Neural cell (in vitro differentiated cells): Measurements from ENCODE around the gene FAM168B. TPM values are rescaled to one million over a fixed set of nuclear protein-coding genes. Genes with fewer than 3 reads are reported as not detected.

Source experiments
- H2AFZ ChIP-seq: fragments of 200-600, 300-800 bp; sonication (generic), shearing (Covaris generic); 2 replicates; pipeline ENCODE4 v1.6.0; 2014; ENCODE audit warnings: low read depth, mild to moderate bottlenecking, antibody characterized with exemption, low read length, moderate library complexity
- H3F3A ChIP-seq: fragments of 200-600 bp; shearing (Covaris generic); 2 replicates; pipeline ENCODE4 v1.6.1; 2016; ENCODE audit warnings: mild to moderate bottlenecking, moderate library complexity, mixed read lengths, antibody characterized with exemption, low read length; ENCODE audit not compliant: insufficient read depth, poor library complexity, severe bottlenecking
- H3K27ac ChIP-seq: fragments of 200-600, 300-800 bp; sonication (generic), shearing (Covaris generic); 2 replicates; pipeline ENCODE4 v1.5.1; 2014; ENCODE audit warnings: mild to moderate bottlenecking, low read length, moderate library complexity
- H3K27me3 ChIP-seq: fragments of 300-800, 200-600 bp; sonication (generic), shearing (Covaris generic); 2 replicates; pipeline ENCODE4 v1.6.0; 2014; ENCODE audit warnings: mild to moderate bottlenecking, low read depth, low read length, moderate library complexity; ENCODE audit not compliant: insufficient read depth
- H3K36me3 ChIP-seq: fragments of 300-800, 200-600 bp; sonication (generic), shearing (Covaris generic); 2 replicates; pipeline ENCODE4 v1.5.1; 2014; ENCODE audit warnings: mild to moderate bottlenecking, antibody characterized with exemption, low read length, moderate library complexity; ENCODE audit not compliant: insufficient read depth
- H3K4me2 ChIP-seq: fragments of 300-800, 200-600 bp; sonication (generic), shearing (Covaris generic); 2 replicates; pipeline ENCODE4 v1.6.0; 2014; ENCODE audit warnings: mild to moderate bottlenecking, low read length
- H3K4me3 ChIP-seq: fragments of 300-800, 200-600 bp; sonication (generic), shearing (Covaris generic); 2 replicates; pipeline ENCODE4 v1.5.1; 2014; ENCODE audit warnings: mild to moderate bottlenecking, low read length, moderate library complexity
- H3K79me2 ChIP-seq: fragments of 200-600 bp; shearing (Covaris generic); replicated peaks from 2 replicates; pipeline ENCODE4 v1.6.0; 2014; ENCODE audit warnings: mild to moderate bottlenecking, low read length, moderate library complexity; ENCODE audit not compliant: insufficient read depth
- H3K9ac ChIP-seq: fragments of 300-800, 200-600 bp; sonication (generic), shearing (Covaris generic); 2 replicates; pipeline ENCODE4 v1.6.1; 2016; ENCODE audit warnings: mild to moderate bottlenecking, low read length, mixed read lengths
- H3K9me2 ChIP-seq: fragments of 200-600 bp; shearing (Covaris generic); 2 replicates; pipeline ENCODE4 v1.6.1; 2016; ENCODE audit warnings: mild to moderate bottlenecking, low read length, mixed read lengths; ENCODE audit not compliant: insufficient read depth
- H3K9me3 ChIP-seq: fragments of 200-600, 300-800 bp; sonication (generic), shearing (Covaris generic); 2 replicates; pipeline ENCODE4 v1.6.1; 2016; ENCODE audit warnings: mild to moderate bottlenecking, mixed run types, low read length, moderate library complexity, mixed read lengths
- H4K20me1 ChIP-seq: fragments of 200-600 bp; shearing (Covaris generic); 2 replicates; pipeline ENCODE4 v1.6.1; 2016; ENCODE audit warnings: mild to moderate bottlenecking, mixed run types; ENCODE audit not compliant: insufficient read depth
- EP300 ChIP-seq: fragments of 450-650 bp; conservative IDR thresholded peaks from 2 replicates; pipeline ENCODE4 v1.6.1; 2014; ENCODE audit warnings: antibody characterized with exemption, mild to moderate bottlenecking, moderate library complexity; ENCODE audit not compliant: poor library complexity, severe bottlenecking
- EZH2 ChIP-seq: fragments of 200-600, 300-800 bp; shearing (Covaris generic), sonication (generic); IDR thresholded peaks from 2 replicates; pipeline ENCODE4 v1.6.1; 2014; ENCODE audit warnings: antibody characterized with exemption, low read length, borderline replicate concordance, mild to moderate bottlenecking; ENCODE audit not compliant: insufficient read depth, poor library complexity, severe bottlenecking
- MXI1 ChIP-seq: fragments of 450-650 bp; conservative IDR thresholded peaks from 2 replicates; pipeline ENCODE4 v1.6.1; 2014; ENCODE audit warnings: antibody characterized with exemption, mild to moderate bottlenecking; ENCODE audit not compliant: poor library complexity, severe bottlenecking
- POLR2AphosphoS5 ChIP-seq: IDR thresholded peaks from 2 replicates; pipeline ENCODE4 v1.6.1; 2012
- RAD21 ChIP-seq: fragments of 450-650 bp; conservative IDR thresholded peaks from 2 replicates; pipeline ENCODE4 v1.6.1; 2014; ENCODE audit warnings: antibody characterized with exemption, mild to moderate bottlenecking, moderate library complexity
- SMC3 ChIP-seq: fragments of 450-650 bp; conservative IDR thresholded peaks from 2 replicates; pipeline ENCODE4 v1.6.1; 2014; ENCODE audit warnings: antibody characterized with exemption, mild to moderate bottlenecking, moderate library complexity; ENCODE audit not compliant: poor library complexity
- TAF1 ChIP-seq: IDR thresholded peaks from 2 replicates; pipeline ENCODE4 v1.6.1; 2012; ENCODE audit warnings: low read depth
- polyA plus RNA-seq: library from polyadenylated mRNA; depleted of rRNA; stranded (reverse); fragments of >200 nt; gene quantifications from 2 replicates; pipeline ENCODE4 v1.2.3, GENCODE V29; 2014
- TF ChIP-seq, protein P1 (sequence below): IDR thresholded peaks from 2 replicates; pipeline ENCODE4 v1.6.1; 2012; ENCODE audit warnings: borderline replicate concordance
- TF ChIP-seq, protein P2 (sequence below): fragments of 450-650 bp; IDR thresholded peaks from 2 replicates; pipeline ENCODE4 v1.5.1; 2014; ENCODE audit warnings: antibody characterized with exemption, mild to moderate bottlenecking, moderate library complexity; ENCODE audit not compliant: poor library complexity, severe bottlenecking

The FAM168B gene
- polyA plus RNA-seq, 1 donor from 2014 or later: 162 TPM

DNA sequence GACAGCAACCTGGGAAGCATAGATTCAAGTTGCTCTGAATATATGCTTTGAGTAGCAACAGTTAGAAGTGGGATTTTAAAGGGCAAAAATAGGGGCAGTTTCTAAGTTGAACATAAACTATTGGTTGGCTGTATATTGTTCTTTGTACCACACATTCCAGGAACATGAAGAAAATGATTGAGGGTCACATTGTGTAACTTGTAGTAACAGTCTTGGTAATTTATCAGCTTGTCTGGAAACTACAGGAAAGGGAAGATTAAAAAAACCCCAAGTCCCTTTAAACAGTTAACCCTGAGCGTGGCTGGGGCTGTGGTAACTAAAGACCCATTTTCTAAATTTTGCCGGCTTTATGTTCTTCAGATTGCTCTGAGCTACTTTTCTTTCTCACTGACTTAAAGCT is 19.3 kb upstream of the FAM168B start:
- Histone ChIP-seq H3K9me3 (no peaks in the 10 kb centered on the region), H4K20me1 (no peaks in the 10 kb centered on the region), H3K27ac (no peak overlapping the region), H3K27me3 (no peaks in the 10 kb centered on the region), H3K36me3 (no peaks in the 10 kb centered on the region), H3K9ac (no peak overlapping the region), H3K4me3 (no peak overlapping the region), H3F3A (no peaks in the 10 kb centered on the region), H3K9me2 (no peaks in the 10 kb centered on the region), H3K79me2 (peaks cover 49% of the 10 kb centered on the region), H3K4me2 (no peak overlapping the region), H2AFZ (no peak overlapping the region)
- TF ChIP-seq, protein P1, sequence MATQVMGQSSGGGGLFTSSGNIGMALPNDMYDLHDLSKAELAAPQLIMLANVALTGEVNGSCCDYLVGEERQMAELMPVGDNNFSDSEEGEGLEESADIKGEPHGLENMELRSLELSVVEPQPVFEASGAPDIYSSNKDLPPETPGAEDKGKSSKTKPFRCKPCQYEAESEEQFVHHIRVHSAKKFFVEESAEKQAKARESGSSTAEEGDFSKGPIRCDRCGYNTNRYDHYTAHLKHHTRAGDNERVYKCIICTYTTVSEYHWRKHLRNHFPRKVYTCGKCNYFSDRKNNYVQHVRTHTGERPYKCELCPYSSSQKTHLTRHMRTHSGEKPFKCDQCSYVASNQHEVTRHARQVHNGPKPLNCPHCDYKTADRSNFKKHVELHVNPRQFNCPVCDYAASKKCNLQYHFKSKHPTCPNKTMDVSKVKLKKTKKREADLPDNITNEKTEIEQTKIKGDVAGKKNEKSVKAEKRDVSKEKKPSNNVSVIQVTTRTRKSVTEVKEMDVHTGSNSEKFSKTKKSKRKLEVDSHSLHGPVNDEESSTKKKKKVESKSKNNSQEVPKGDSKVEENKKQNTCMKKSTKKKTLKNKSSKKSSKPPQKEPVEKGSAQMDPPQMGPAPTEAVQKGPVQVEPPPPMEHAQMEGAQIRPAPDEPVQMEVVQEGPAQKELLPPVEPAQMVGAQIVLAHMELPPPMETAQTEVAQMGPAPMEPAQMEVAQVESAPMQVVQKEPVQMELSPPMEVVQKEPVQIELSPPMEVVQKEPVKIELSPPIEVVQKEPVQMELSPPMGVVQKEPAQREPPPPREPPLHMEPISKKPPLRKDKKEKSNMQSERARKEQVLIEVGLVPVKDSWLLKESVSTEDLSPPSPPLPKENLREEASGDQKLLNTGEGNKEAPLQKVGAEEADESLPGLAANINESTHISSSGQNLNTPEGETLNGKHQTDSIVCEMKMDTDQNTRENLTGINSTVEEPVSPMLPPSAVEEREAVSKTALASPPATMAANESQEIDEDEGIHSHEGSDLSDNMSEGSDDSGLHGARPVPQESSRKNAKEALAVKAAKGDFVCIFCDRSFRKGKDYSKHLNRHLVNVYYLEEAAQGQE: no peak

DNA sequence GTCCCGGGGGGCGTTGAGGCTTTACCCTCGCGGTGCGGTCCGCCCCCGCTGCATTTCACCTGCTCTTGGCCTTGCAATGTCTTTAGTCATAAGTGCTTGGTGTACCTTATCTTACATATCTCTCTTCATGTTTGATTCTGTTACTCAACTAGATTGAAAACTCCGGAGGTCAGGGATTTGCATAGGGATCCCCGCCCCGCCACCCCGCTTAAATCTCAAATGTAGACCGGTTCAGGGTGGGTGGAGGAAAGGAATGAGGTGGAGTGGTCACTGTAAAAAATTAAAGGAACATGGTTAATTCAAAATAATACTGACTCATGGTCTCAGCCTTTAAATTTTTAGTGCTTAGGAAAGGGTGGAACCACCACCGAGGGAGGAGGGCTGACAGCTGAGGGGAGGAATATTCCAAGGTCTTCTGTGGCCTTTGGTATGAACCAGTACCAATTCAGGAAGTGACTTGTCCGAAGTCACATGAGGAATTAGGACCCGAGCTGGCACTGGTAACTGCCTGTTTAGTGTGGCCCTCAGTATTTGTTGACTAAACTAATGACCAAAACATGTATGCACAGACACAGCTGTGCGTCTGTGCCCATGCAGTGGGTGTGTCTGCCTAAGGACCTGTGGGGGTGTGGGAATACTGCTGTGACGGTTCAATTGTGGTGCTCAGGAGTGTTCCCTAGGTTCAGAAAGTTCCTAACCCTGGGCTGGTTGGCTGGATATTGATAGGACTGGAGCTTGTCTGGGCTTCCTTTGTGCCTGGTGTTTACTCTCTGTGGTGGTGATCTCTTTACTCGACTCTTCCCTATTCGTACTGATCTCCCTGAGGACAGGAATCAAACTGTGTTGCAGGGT is 12.9 kb upstream of the FAM168B start:
- H3K79me2 ChIP-seq: peaks cover 47% of the 10 kb centered on the region
- no peaks in the 10 kb centered on the region for H3K9me2 ChIP-seq
- H4K20me1 ChIP-seq: no peaks in the 10 kb centered on the region
- no peaks in the 10 kb centered on the region for H3K36me3 ChIP-seq
- no peaks in the 10 kb centered on the region for H3K9me3 ChIP-seq
- peak overlapping the region; percentile 95 for H3K9ac ChIP-seq
- H3K4me3 ChIP-seq: peak overlapping the region; percentile 98
- peak overlapping the region; percentile 88 for H3K4me2 ChIP-seq
- no peaks in the 10 kb centered on the region for H3F3A ChIP-seq
- peak overlapping the region; percentile 88 for H3K27ac ChIP-seq
- no peaks in the 10 kb centered on the region for H3K27me3 ChIP-seq
- TF ChIP-seq EZH2 (no peak), TAF1 (no peak), POLR2AphosphoS5 (no peak), MXI1 (no peak), RAD21 (no peak), SMC3 (no peak), EP300 (no peak)
- TF ChIP-seq, protein P1: no peak
- TF ChIP-seq, protein P2, sequence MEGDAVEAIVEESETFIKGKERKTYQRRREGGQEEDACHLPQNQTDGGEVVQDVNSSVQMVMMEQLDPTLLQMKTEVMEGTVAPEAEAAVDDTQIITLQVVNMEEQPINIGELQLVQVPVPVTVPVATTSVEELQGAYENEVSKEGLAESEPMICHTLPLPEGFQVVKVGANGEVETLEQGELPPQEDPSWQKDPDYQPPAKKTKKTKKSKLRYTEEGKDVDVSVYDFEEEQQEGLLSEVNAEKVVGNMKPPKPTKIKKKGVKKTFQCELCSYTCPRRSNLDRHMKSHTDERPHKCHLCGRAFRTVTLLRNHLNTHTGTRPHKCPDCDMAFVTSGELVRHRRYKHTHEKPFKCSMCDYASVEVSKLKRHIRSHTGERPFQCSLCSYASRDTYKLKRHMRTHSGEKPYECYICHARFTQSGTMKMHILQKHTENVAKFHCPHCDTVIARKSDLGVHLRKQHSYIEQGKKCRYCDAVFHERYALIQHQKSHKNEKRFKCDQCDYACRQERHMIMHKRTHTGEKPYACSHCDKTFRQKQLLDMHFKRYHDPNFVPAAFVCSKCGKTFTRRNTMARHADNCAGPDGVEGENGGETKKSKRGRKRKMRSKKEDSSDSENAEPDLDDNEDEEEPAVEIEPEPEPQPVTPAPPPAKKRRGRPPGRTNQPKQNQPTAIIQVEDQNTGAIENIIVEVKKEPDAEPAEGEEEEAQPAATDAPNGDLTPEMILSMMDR: no peak
- H2AFZ ChIP-seq: peak overlapping the region; percentile 91
